Panc1 (cell line): Measurements from ENCODE around the gene MRPL54. TPM values are rescaled to one million over a fixed set of nuclear protein-coding genes. Genes with fewer than 3 reads are reported as not detected.

Experiments used
- ATAC-seq: fragments of 200-7000 bp; cut with Tn5 transposase; 2 replicates; pipeline ENCODE4 v1.9.1; 2020; ENCODE audit warnings: mild to moderate bottlenecking, moderate library complexity
- BruUV-seq: library from RNA; stranded (reverse); fragments of 400-500 nt; replicated peaks from 2 replicates; lab custom pipeline; 2021; lab: Mats Ljungman, UMichigan
- CTCF ChIA-PET: fragments of 300-600 bp; sonication (Branson Sonifier 250); formaldehyde crosslinking; loops from one replicate; lab custom pipeline; 2022; ENCODE audit warnings: antibody characterized with exemption; lab: Charles Lee
- POLR2A ChIA-PET: fragments of 300-600 bp; sonication (Branson Sonifier 250); formaldehyde crosslinking; loops from one replicate; lab custom pipeline; 2022; ENCODE audit warnings: antibody characterized with exemption; lab: Charles Lee
- DNase-seq: peaks from one replicate; pipeline ENCODE4 v3.0.0-alpha.2; 2010; ENCODE audit warnings: low read depth, low spot score
- H3K27ac ChIP-seq: 2 replicates; pipeline ENCODE4 v1.5.1; 2011; ENCODE audit warnings: mild to moderate bottlenecking, low read length, inconsistent platforms
- H3K27me3 ChIP-seq: fragments of 200-500 bp; sonication (Bioruptor generic); 2 replicates; pipeline ENCODE4 v1.6.0; 2014; ENCODE audit warnings: low read length, inconsistent platforms; ENCODE audit not compliant: control insufficient read depth, insufficient read depth
- H3K36me3 ChIP-seq: fragments of 200-500 bp; sonication (Bioruptor generic); 2 replicates; pipeline ENCODE4 v1.5.1; 2014; ENCODE audit warnings: inconsistent platforms, mild to moderate bottlenecking, low read length, moderate library complexity; ENCODE audit not compliant: control insufficient read depth, insufficient read depth
- H3K4me1 ChIP-seq: 2 replicates; pipeline ENCODE4 v1.5.1; 2011; ENCODE audit warnings: inconsistent platforms, mild to moderate bottlenecking, low read length, moderate library complexity; ENCODE audit not compliant: control insufficient read depth, insufficient read depth
- H3K4me3 ChIP-seq, 2 experiments: 2 replicates each; pipeline ENCODE4 v1.5.1; 2011 to 2012; ENCODE audit warnings: low read depth in 2 of 2, low read length in 2 of 2, mild to moderate bottlenecking in 2 of 2, inconsistent platforms in 1 of 2, moderate library complexity in 1 of 2
- H3K9me3 ChIP-seq: fragments of 200-500 bp; sonication (Bioruptor generic); 2 replicates; pipeline ENCODE4 v1.5.1; 2014; ENCODE audit warnings: low read depth, mild to moderate bottlenecking, inconsistent platforms, low read length, moderate library complexity; ENCODE audit not compliant: control insufficient read depth, insufficient read depth
- POLR2AphosphoS5 ChIP-seq: IDR thresholded peaks from 2 replicates; pipeline ENCODE4 v1.6.1; 2012; ENCODE audit warnings: mild to moderate bottlenecking, low read depth, low read length, moderate library complexity
- SIN3A ChIP-seq: IDR thresholded peaks from 2 replicates; pipeline ENCODE4 v1.6.1; 2012; ENCODE audit warnings: low read depth, mild to moderate bottlenecking, low read length, moderate library complexity, borderline replicate concordance; ENCODE audit not compliant: insufficient read depth
- TCF7L2 ChIP-seq: IDR thresholded peaks from 2 replicates; pipeline ENCODE4 v1.6.1; 2011; ENCODE audit warnings: mild to moderate bottlenecking, low read depth, low read length, inconsistent platforms
- in situ Hi-C: cut with HindIII; loops from 2 replicates; pipeline ENCODE4 v1.10.0; 2016; ENCODE audit warnings: low sequenced_read_pairs, low pct_unique_long_range_greater_than_20kb
- intact Hi-C: fragments of 100-400 bp; cut with micrococcal nuclease; formaldehyde crosslinking; loops from one replicate; pipeline ENCODE4 v1.10.0; 2022; ENCODE audit not compliant: unreplicated experiment
- total RNA-seq: library from RNA; stranded (reverse); gene quantifications from one replicate; pipeline ENCODE4 v1.2.1, GENCODE V29; 2021; ENCODE audit not compliant: unreplicated experiment
- TF ChIP-seq, protein P1 (sequence below), 2 experiments: IDR thresholded peaks; 2 replicates each; pipeline ENCODE4 v1.6.1; 2011 to 2012; ENCODE audit warnings: low read depth in 2 of 2, control low read depth in 1 of 2, low read length in 1 of 2, mild to moderate bottlenecking in 1 of 2, moderate library complexity in 1 of 2; ENCODE audit not compliant: insufficient read depth in 1 of 2
- TF ChIP-seq, protein P2 (sequence below): fragments of 450-650 bp; IDR thresholded peaks from 2 replicates; pipeline ENCODE4 v1.5.1; 2017; ENCODE audit warnings: mild to moderate bottlenecking

The MRPL54 gene
- total RNA-seq, 1 experiment from 2014 or later = 42.8 TPM

DNA sequence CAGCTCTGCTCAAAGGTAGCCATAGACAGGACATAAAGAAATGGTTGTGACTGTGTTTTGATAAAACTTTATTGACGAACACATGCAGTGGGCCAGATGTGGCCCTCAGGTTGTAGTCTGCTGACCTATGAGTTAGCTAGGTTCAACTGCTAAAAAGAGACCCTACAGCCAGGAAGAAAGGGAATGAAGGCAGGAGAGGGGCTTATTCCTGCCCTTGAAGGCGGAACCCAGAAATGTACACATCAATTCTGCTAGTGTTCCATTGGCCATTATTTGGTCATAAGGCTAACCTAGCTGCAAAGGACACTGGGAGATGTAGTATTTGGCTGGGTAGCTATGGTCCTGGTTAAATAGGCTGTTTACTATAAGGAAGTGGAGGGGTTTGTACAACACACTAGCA is 19.0 kb upstream of the MRPL54 start:
- ChIA-PET POLR2A (interaction anchor here (0.6 kb wide), 1 partner anchor 168 kb away, joined by 7 read pairs; no protein-coding TSS in a partner anchor), CTCF (no interaction called here)
- DNase-seq = no peak
- intact Hi-C loops (no loop called here), in situ Hi-C loops (no loop called here)
- peak; percentile 79 for ATAC-seq
- H3K9me3 ChIP-seq = no peaks in the 10 kb centered on the region
- no peak overlapping the region for H3K4me3 ChIP-seq
- H3K36me3 ChIP-seq = no peaks in the 10 kb centered on the region
- no peaks in the 10 kb centered on the region for H3K4me1 ChIP-seq
- no peaks in the 10 kb centered on the region for H3K27me3 ChIP-seq
- BruUV-seq = no TSS peak
- TF ChIP-seq TCF7L2 = no peak
- TF ChIP-seq POLR2AphosphoS5 = no peak
- TF ChIP-seq, protein P1, sequence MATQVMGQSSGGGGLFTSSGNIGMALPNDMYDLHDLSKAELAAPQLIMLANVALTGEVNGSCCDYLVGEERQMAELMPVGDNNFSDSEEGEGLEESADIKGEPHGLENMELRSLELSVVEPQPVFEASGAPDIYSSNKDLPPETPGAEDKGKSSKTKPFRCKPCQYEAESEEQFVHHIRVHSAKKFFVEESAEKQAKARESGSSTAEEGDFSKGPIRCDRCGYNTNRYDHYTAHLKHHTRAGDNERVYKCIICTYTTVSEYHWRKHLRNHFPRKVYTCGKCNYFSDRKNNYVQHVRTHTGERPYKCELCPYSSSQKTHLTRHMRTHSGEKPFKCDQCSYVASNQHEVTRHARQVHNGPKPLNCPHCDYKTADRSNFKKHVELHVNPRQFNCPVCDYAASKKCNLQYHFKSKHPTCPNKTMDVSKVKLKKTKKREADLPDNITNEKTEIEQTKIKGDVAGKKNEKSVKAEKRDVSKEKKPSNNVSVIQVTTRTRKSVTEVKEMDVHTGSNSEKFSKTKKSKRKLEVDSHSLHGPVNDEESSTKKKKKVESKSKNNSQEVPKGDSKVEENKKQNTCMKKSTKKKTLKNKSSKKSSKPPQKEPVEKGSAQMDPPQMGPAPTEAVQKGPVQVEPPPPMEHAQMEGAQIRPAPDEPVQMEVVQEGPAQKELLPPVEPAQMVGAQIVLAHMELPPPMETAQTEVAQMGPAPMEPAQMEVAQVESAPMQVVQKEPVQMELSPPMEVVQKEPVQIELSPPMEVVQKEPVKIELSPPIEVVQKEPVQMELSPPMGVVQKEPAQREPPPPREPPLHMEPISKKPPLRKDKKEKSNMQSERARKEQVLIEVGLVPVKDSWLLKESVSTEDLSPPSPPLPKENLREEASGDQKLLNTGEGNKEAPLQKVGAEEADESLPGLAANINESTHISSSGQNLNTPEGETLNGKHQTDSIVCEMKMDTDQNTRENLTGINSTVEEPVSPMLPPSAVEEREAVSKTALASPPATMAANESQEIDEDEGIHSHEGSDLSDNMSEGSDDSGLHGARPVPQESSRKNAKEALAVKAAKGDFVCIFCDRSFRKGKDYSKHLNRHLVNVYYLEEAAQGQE (IDR thresholded peaks at IDR 0.05; ENCODE audit: insufficient read depth in 1 of 2, low read depth in 2 of 2, low read length in 1 of 2) = no peak
- TF ChIP-seq, protein P2, sequence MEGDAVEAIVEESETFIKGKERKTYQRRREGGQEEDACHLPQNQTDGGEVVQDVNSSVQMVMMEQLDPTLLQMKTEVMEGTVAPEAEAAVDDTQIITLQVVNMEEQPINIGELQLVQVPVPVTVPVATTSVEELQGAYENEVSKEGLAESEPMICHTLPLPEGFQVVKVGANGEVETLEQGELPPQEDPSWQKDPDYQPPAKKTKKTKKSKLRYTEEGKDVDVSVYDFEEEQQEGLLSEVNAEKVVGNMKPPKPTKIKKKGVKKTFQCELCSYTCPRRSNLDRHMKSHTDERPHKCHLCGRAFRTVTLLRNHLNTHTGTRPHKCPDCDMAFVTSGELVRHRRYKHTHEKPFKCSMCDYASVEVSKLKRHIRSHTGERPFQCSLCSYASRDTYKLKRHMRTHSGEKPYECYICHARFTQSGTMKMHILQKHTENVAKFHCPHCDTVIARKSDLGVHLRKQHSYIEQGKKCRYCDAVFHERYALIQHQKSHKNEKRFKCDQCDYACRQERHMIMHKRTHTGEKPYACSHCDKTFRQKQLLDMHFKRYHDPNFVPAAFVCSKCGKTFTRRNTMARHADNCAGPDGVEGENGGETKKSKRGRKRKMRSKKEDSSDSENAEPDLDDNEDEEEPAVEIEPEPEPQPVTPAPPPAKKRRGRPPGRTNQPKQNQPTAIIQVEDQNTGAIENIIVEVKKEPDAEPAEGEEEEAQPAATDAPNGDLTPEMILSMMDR = no peak
- TF ChIP-seq SIN3A = no peak
- H3K27ac ChIP-seq = no peak overlapping the region

DNA sequence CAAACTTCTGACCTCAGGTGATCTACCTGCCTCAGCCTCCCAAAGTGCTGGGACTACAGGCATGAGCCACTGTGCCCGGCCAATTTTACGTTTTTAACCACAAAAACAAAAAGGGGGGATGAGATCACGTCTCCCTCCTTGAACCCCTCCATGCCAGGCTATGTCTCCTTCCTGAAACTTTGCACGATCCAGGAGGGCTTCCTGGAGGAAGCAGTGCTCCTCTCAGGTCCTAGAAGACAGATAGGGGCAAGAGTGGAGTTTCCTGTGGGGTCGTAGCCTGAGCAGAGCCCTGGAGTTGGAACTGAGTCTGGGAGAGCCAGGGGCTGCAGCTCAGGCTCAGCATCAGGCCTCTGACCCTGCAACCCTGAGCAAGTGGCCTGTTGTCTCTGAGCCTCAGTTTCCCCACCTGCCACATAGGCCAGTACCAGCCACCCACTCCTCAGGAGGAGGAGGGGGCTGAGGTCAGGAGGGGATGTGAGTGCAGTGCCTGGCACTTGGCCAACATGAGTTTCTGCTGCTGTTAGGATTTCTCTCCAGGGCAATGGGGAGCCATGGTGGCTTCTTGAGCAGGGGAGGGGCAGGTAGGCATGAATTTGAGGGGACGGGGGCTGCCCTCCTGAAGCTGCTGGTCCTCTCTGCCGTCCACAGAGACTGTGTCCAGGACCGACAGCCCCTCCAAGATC is 17.0 kb upstream of the MRPL54 start:
- BruUV-seq = no TSS peak
- ATAC-seq = no peak
- in situ Hi-C loops (no loop called here), intact Hi-C loops (no loop called here)
- no peaks in the 10 kb centered on the region for H3K36me3 ChIP-seq
- TF ChIP-seq, protein P1 (IDR thresholded peaks at IDR 0.05; ENCODE audit: insufficient read depth in 1 of 2, low read depth in 2 of 2, low read length in 1 of 2) = no peak
- TF ChIP-seq SIN3A (no peak), POLR2AphosphoS5 (no peak), TCF7L2 (no peak)
- TF ChIP-seq, protein P2 = no peak
- H3K9me3 ChIP-seq = no peaks in the 10 kb centered on the region
- no peak overlapping the region for H3K4me3 ChIP-seq
- no peak for DNase-seq
- ChIA-PET POLR2A (no interaction called here), CTCF (no interaction called here)
- no peaks in the 10 kb centered on the region for H3K4me1 ChIP-seq
- H3K27ac ChIP-seq = no peak overlapping the region
- H3K27me3 ChIP-seq = no peaks in the 10 kb centered on the region
